HEK293 (cell line): ENCODE measurements around the gene IL4R.
"Not testable (repeated sequence)": the region's sequence is repeated elsewhere in the genome, so short reads cannot be mapped to it uniquely, and the experiment has no call there.

Experiments used
- HOXD13 ChIP-seq: sonication (generic); formaldehyde crosslinking; IDR thresholded peaks from 2 replicates; pipeline ENCODE4 v1.8.0; 2022; ENCODE audit warnings: missing genetic modification reagents, borderline replicate concordance
- ZBTB21 ChIP-seq: fragments of 450-650 bp; formaldehyde crosslinking; IDR thresholded peaks from 2 replicates; pipeline ENCODE4 v1.5.1; 2017; ENCODE audit warnings: missing biosample characterization, missing genetic modification characterization
- ZBTB44 ChIP-seq: fragments of 450-650 bp; IDR thresholded peaks from 2 replicates; pipeline ENCODE4 v1.5.1; 2018; ENCODE audit warnings: missing biosample characterization, mild to moderate bottlenecking, missing genetic modification characterization
- ZNF10 ChIP-seq: fragments of 450-650 bp; formaldehyde crosslinking; IDR thresholded peaks from 2 replicates; pipeline ENCODE4 v1.5.1; 2017; ENCODE audit warnings: missing biosample characterization, missing genetic modification characterization
- ZNF19 ChIP-seq: fragments of 450-650 bp; formaldehyde crosslinking; IDR thresholded peaks from 2 replicates; pipeline ENCODE4; 2016; ENCODE audit warnings: missing biosample characterization, missing genetic modification characterization, low read depth
- TF ChIP-seq, protein P1 (sequence below): fragments of 450-650 bp; formaldehyde crosslinking; IDR thresholded peaks from 2 replicates; pipeline ENCODE4 v1.5.1; 2016; ENCODE audit warnings: missing biosample characterization, missing genetic modification characterization

DNA sequence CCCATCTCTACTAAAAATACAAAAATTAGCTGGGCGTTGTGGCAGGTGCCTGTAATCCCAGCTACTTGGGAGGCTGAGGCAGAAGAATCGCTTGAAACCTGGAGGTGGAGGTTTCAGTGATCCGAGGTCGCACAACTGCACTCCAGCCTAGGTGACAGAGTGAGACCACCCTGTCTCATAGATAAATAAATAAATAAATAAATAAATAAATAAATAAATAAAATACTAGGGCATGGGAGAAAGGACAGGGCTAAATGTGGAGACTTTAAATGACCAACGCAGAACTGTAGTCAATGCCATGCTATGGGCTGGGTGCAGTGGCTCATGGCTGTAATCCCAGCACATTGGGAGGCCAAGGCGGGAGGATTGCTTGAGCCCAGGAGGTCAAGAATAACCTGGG, 25.5 kb upstream of the IL4R start:
- TF ChIP-seq HOXD13 (CRISPR knock-in tag); ZNF19 (tag by site-specific recombination); ZBTB21 (tag by site-specific recombination); ZBTB44 (tag by site-specific recombination); ZNF10 (tag by site-specific recombination): not testable (repeated sequence)
- TF ChIP-seq, protein P1, sequence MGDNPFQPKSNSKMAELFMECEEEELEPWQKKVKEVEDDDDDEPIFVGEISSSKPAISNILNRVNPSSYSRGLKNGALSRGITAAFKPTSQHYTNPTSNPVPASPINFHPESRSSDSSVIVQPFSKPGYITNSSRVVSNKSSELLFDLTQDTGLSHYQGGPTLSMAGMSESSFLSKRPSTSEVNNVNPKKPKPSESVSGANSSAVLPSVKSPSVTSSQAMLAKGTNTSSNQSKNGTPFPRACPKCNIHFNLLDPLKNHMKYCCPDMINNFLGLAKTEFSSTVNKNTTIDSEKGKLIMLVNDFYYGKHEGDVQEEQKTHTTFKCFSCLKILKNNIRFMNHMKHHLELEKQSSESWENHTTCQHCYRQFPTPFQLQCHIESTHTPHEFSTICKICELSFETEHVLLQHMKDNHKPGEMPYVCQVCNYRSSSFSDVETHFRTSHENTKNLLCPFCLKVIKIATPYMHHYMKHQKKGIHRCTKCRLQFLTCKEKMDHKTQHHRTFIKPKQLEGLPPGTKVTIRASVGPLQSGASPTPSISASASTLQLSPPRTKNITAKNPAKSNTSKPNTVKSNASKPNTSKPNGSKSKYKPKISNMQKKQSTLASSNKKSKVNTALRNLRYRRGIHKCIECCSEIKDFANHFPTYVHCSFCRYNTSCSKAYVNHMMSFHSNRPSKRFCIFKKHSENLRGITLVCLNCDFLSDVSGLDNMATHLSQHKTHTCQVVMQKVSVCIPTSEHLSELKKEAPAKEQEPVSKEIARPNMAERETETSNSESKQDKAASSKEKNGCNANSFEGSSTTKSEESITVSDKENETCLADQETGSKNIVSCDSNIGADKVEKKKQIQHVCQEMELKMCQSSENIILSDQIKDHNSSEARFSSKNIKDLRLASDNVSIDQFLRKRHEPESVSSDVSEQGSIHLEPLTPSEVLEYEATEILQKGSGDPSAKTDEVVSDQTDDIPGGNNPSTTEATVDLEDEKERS = not testable (repeated sequence)
